ENCODE measurements around the gene SCAMP3. TPM values are rescaled to one million over a fixed set of nuclear protein-coding genes. Genes with fewer than 3 reads are reported as not detected.
A peak's percentile ranks its signal among the peaks of the same experiment; 100 is the strongest.
"Not testable (repeated sequence)": the region's sequence is repeated elsewhere in the genome, so short reads cannot be mapped to it uniquely, and the experiment has no call there.

Gene SCAMP3
- total RNA-seq, 1 experiment from 2014 or later, result 80.6 TPM

DNA sequence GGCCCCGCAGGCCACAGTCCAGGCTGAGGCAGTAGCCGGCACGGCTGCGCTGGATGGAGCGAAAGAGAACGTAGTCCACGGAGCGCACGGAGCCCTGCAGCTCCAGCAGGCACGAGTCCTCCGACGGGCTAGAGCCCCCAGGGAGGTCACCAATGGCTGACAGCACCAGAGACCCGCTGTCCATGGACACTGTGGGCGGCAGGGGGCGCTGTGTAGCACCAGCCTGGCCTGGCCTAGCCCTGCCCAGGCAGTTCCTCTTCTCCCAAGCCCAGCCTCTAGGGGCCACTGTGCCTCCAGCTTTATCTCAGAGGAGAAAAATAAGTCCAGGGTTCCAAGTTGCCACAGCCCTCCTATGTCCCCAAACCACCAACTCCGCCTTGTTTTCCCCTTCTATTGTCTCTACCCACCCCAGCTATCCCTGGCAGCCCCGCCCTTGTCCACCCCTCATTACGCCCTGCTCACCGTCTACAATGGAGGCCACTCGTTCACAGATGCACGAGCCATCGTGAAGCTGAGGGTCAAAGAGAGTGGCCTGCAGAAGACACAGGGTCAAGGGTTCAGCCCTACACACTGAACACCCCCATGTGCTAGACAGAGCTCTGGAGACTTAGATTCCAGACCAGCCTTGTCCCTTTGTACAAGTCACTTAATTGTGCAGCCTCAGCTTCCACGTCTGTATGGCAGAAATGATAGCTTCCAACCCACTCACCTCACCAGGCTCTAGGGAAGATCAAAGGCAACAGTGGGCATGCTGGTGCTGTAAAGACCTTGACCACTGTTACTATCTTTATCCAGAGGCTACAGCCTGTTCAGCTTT, 11.3 kb downstream of the SCAMP3 start:
- no peaks in the 10 kb centered on the region for H3K27me3 Mint-ChIP-seq (ENCODE audit: insufficient read depth, unreplicated experiment)
- POLR2A ChIA-PET, result interaction anchor here (0.6 to 7.5 kb wide), 18 partner anchors 9 to 1580 kb away, joined by 3 to 45 read pairs (median 3); partner anchors contain the start of genes CLK2, ILF2, MTX1 and RUSC1
- no peaks in the 10 kb centered on the region for H3K36me3 Mint-ChIP-seq (ENCODE audit: insufficient read depth, unreplicated experiment)
- TF ChIP-seq, protein P1, sequence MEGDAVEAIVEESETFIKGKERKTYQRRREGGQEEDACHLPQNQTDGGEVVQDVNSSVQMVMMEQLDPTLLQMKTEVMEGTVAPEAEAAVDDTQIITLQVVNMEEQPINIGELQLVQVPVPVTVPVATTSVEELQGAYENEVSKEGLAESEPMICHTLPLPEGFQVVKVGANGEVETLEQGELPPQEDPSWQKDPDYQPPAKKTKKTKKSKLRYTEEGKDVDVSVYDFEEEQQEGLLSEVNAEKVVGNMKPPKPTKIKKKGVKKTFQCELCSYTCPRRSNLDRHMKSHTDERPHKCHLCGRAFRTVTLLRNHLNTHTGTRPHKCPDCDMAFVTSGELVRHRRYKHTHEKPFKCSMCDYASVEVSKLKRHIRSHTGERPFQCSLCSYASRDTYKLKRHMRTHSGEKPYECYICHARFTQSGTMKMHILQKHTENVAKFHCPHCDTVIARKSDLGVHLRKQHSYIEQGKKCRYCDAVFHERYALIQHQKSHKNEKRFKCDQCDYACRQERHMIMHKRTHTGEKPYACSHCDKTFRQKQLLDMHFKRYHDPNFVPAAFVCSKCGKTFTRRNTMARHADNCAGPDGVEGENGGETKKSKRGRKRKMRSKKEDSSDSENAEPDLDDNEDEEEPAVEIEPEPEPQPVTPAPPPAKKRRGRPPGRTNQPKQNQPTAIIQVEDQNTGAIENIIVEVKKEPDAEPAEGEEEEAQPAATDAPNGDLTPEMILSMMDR (IDR thresholded peaks at IDR 0.05; ENCODE audit: unreplicated experiment), result peak; percentile 100
- H3K27ac Mint-ChIP-seq (ENCODE audit: low read depth, unreplicated experiment), result no peak overlapping the region
- DNase-seq (ENCODE audit: unreplicated experiment), result peak; percentile 94
- H3K4me3 Mint-ChIP-seq (ENCODE audit: unreplicated experiment), result no peak overlapping the region
- H3K9me3 Mint-ChIP-seq (ENCODE audit: unreplicated experiment), result no peaks in the 10 kb centered on the region
- BruUV-seq (replicated peaks), result no TSS peak
- H3K4me1 Mint-ChIP-seq (ENCODE audit: insufficient read depth, unreplicated experiment), result peaks cover 19% of the 10 kb centered on the region
- CTCF ChIA-PET, result interaction anchor here (0.5 to 10.0 kb wide), 91 partner anchors 9 to 954 kb away, joined by 3 to 238 read pairs (median 4); partner anchors contain the start of genes CLK2, FDPS, HCN3 and KRTCAP2
- intact Hi-C loops (cut with micrococcal nuclease), result loop anchor here (1.0 to 2.0 kb wide), 4 partner anchors 57 to 340 kb away; partner anchors contain the start of gene FDPS

DNA sequence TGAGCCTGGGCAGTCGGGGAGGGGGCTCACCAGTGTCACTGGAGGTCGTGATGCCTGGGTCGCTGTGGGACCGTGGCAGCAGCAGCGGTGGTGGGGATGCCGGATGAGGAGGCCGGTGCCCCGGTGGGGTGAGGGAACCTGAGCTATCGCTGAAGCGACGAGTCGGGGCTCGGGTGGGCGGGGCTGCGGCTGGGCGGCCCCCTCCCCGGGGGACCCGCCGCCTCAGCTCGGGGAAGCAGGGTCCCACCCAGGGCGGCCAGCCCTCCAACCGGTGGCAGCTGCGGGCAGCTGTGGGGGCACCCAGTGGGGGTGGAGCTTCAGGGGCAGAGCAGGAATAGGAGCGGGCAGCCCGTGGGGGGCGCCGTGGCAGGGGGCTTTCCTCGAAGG, 11.9 kb downstream of the SCAMP3 start:
- H3K9me3 Mint-ChIP-seq (ENCODE audit: unreplicated experiment), result no peaks in the 10 kb centered on the region
- BruUV-seq (replicated peaks), result no TSS peak
- TF ChIP-seq, protein P1 (IDR thresholded peaks at IDR 0.05; ENCODE audit: unreplicated experiment), result no peak
- ChIA-PET POLR2A (interaction anchor here (0.6 to 7.5 kb wide), 12 partner anchors 9 to 1031 kb away, joined by 3 to 45 read pairs (median 4); partner anchors contain the start of genes CLK2, MTX1, RUSC1 and SCAMP3), CTCF (interaction anchor here (0.6 to 10.0 kb wide), 71 partner anchors 9 to 1270 kb away, joined by 3 to 238 read pairs (median 4); partner anchors contain the start of genes CLK2, FDPS, HCN3 and KRTCAP2)
- peaks cover 15% of the 10 kb centered on the region for H3K4me1 Mint-ChIP-seq (ENCODE audit: insufficient read depth, unreplicated experiment)
- intact Hi-C loops (cut with micrococcal nuclease), result loop anchor here (1.0 to 2.0 kb wide), 4 partner anchors 58 to 341 kb away; partner anchors contain the start of gene FDPS
- no peaks in the 10 kb centered on the region for H3K36me3 Mint-ChIP-seq (ENCODE audit: insufficient read depth, unreplicated experiment)
- no peak overlapping the region for H3K4me3 Mint-ChIP-seq (ENCODE audit: unreplicated experiment)
- no peak for DNase-seq (ENCODE audit: unreplicated experiment)
- H3K27me3 Mint-ChIP-seq (ENCODE audit: insufficient read depth, unreplicated experiment), result no peaks in the 10 kb centered on the region
- H3K27ac Mint-ChIP-seq (ENCODE audit: low read depth, unreplicated experiment), result no peak overlapping the region

DNA sequence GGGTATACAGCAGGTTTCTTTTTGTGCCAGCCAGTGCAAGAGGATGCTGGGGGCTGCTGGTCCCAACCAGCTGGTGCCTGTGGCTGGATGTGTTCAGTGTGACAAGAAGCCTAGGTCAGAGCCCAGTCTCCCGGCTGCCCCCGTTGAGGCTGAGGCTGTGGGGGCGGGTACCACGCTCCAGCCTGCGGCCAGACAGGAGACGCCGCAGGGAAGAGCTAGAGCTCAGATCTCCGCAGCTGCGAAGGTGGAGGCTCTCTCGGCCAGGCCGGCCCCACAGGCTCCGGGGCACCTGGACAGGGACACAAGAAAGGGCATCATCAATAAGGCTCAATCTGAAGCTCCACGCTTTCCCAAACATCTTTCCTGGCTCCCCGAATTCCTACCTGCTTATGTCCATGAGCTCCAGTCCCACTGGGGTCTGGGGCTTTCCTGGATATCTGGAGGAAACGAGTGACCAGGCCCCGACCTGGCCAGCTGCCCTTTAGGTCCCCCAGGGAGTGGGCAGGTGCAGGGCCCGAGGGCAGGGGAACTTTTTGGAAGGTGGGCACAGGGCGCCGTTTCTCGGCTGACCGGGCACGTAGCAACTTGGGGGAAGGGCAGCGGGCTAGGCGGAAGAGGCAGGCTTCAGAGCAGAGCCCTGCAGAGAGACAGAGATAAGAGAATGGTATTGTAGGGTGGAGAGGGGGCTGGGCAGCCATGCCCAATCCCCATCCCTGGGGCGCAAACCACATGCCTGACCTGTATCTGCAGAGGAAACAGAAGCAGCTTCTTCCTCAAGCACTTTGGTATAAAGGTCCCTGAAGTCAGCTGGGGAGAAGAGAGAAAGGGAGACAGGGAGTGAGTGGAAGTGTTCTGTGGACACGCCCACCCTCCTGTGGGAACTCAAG, 14.2 kb downstream of the SCAMP3 start:
- ChIA-PET CTCF (interaction anchor here (0.6 to 10.0 kb wide), 12 partner anchors 12 to 818 kb away, joined by 3 to 238 read pairs (median 13); partner anchors contain the start of genes CLK2, FDPS, HCN3 and MTX1), POLR2A (interaction anchor here (0.5 to 7.5 kb wide), 6 partner anchors 13 to 1464 kb away, joined by 3 to 45 read pairs (median 4); partner anchors contain the start of gene SCAMP3)
- Mint-ChIP-seq H3K27ac (ENCODE audit: low read depth, unreplicated experiment) (no peak overlapping the region), H3K27me3 (ENCODE audit: insufficient read depth, unreplicated experiment) (no peaks in the 10 kb centered on the region), H3K4me3 (ENCODE audit: unreplicated experiment) (no peak overlapping the region), H3K36me3 (ENCODE audit: insufficient read depth, unreplicated experiment) (peaks cover 7% of the 10 kb centered on the region), H3K9me3 (ENCODE audit: unreplicated experiment) (no peaks in the 10 kb centered on the region), H3K4me1 (ENCODE audit: insufficient read depth, unreplicated experiment) (peaks cover 9% of the 10 kb centered on the region)
- DNase-seq (ENCODE audit: unreplicated experiment), result no peak
- BruUV-seq (replicated peaks), result no TSS peak
- intact Hi-C loops (cut with micrococcal nuclease), result no loop called here
- TF ChIP-seq, protein P1 (IDR thresholded peaks at IDR 0.05; ENCODE audit: unreplicated experiment), result no peak

DNA sequence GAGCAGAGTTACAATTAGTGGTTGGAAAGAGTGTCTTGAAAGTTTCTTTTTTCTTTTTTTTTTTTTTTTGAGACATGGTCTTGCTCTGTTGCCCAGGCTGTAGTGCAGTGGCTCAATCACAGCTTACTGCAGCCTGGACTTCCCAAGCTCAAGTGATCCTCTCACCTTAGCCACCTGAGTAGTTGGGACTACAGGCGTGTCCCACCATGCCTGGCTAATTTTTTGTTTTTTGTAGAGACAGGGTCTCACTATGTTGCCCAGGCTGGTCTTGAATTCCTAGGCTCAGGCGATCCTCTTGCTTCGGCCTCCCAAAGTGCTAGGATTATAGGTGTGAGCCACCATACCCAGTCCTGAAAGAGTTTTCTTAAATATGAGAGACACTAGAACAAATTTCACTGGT, 15.4 kb downstream of the SCAMP3 start:
- CTCF ChIA-PET, result interaction anchor here (0.8 to 10.0 kb wide), 6 partner anchors 13 to 103 kb away, joined by 3 to 238 read pairs (median 102); partner anchors contain the start of genes CLK2, HCN3, MTX1 and RUSC1
- POLR2A ChIA-PET, result interaction anchor here (2.0 to 7.5 kb wide), 3 partner anchors 9 to 53 kb away, joined by 8 to 45 read pairs (median 14); partner anchors contain the start of genes ENTREP3 and SCAMP3
- intact Hi-C loops (cut with micrococcal nuclease); H3K36me3 Mint-ChIP-seq (ENCODE audit: insufficient read depth, unreplicated experiment); BruUV-seq (replicated peaks); H3K27ac Mint-ChIP-seq (ENCODE audit: low read depth, unreplicated experiment); DNase-seq (ENCODE audit: unreplicated experiment); H3K9me3 Mint-ChIP-seq (ENCODE audit: unreplicated experiment); H3K27me3 Mint-ChIP-seq (ENCODE audit: insufficient read depth, unreplicated experiment); H3K4me1 Mint-ChIP-seq (ENCODE audit: insufficient read depth, unreplicated experiment); H3K4me3 Mint-ChIP-seq (ENCODE audit: unreplicated experiment): not testable (repeated sequence)
